Epithelial cell of proximal tubule (primary cell): ENCODE results near the gene ANK3. TPM values are rescaled to one million over a fixed set of nuclear protein-coding genes. Genes with fewer than 3 reads are reported as not detected.

Source experiments
- DNase-seq: peaks from one replicate; pipeline ENCODE4 v3.0.0-alpha.2; 2011; ENCODE audit warnings: low read depth
- H3K4me3 ChIP-seq: 2 replicates; pipeline ENCODE4 v1.5.1; 2011; ENCODE audit warnings: low read depth, mild to moderate bottlenecking, low read length
- total RNA-seq: library from RNA; depleted of rRNA; stranded (reverse); fragments of >200 nt; gene quantifications from 2 replicates; pipeline ENCODE4 v1.2.3, GENCODE V29; 2015
- TF ChIP-seq, protein P1 (sequence below): conservative IDR thresholded peaks from 2 replicates; pipeline ENCODE4 v1.5.1; 2012; ENCODE audit warnings: low read depth, mild to moderate bottlenecking, low read length

Gene ANK3
- total RNA-seq, 1 donor from 2014 or later: 6.6 TPM

DNA sequence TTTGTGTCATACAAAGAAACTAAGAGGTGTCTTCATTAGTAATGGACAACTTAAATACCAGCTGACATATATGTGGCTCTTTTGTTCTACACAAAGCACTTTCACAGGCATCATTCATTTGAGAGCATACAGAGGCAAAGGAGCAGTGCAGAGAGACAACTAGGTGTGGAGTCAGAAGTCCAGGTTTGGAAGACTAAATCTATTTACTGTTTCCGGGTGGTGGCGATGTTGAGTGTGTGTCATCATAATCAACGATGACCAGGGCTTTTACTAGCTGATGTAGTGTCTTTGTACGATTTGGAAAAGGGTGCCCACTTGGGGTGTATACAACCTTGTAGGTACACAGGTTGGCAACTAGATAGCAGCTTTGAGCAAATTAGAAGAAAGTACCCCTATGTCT lies 287.9 kb downstream of the ANK3 start:
- TF ChIP-seq, protein P1, sequence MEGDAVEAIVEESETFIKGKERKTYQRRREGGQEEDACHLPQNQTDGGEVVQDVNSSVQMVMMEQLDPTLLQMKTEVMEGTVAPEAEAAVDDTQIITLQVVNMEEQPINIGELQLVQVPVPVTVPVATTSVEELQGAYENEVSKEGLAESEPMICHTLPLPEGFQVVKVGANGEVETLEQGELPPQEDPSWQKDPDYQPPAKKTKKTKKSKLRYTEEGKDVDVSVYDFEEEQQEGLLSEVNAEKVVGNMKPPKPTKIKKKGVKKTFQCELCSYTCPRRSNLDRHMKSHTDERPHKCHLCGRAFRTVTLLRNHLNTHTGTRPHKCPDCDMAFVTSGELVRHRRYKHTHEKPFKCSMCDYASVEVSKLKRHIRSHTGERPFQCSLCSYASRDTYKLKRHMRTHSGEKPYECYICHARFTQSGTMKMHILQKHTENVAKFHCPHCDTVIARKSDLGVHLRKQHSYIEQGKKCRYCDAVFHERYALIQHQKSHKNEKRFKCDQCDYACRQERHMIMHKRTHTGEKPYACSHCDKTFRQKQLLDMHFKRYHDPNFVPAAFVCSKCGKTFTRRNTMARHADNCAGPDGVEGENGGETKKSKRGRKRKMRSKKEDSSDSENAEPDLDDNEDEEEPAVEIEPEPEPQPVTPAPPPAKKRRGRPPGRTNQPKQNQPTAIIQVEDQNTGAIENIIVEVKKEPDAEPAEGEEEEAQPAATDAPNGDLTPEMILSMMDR: no peak
- no peak overlapping the region for H3K4me3 ChIP-seq
- DNase-seq: no peak

DNA sequence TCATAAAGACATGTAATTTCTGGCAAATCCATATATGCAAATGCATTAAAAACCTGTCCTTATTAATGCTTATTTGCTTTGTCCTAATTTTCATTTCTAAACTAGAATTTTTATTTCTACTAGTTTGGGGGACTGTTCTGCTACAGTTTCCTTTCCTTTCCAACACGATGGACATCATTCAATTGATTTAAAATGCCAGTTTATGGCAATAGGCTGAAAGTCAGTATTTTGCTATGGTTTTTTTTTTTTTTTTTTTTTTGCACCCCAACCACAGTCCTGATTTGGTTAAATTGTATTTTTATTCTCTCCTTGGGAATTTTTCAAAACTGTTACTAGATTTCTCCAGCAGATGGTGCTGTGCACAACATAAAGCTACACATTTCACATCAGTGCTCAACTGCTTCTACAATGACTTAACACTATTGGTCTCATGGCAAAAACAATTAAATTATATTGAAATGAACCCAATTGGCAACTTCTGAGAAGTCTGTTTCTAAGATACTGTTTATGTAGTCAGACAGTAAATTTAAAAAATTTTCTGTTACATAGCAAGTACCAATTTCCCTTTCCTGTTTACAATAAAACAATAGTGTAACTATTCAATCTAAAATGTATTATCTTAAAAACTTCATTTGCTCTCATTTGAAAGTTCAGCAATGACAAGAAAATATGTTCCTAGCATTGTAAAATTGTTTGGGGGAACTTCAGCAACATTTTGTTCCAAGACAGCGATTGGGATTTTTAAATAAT lies 289.5 kb downstream of the ANK3 start:
- no peak for DNase-seq
- TF ChIP-seq, protein P1: peak; percentile 69
- no peak overlapping the region for H3K4me3 ChIP-seq

DNA sequence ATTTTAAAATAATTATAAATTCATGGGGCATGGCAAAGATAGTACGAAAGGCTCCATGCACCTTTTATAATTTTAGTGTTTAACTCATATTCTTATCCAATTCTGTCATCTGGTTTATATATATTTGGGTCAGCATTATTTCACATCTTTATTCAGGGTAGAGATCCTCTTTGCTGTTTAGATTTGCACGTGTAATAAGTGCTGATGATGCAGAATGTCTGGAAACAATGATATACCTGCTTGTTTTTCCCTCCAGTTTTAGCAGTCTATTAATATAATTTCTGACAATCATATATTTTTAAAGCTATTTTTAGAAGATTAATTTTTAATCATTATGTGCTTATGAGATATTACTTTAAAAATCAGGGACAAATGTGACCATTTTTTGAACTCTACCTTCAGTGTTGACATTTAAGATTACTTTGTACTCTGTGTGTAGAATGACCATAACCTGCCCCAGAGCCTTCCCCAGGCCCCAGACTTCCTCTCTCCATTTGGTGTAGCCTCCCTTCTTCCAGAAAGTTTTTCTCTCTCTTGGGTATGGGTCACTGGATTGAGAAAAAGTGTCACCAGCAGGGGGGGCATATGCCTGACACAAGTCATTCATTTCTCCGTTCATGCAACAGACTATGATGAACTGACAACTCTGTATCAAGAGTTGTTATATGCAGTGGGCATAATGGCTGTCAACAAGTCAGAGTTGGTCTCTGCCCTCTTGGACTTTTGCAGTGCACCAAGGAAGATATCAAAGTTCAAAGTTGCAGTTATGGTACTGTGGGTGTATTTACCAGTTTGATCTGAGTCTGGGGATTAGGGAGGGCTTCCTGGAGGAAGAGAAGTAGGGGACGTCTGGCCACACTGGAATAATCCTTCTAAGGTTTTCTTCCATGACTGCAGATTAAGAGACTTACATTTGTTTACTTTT lies 290.7 kb downstream of the ANK3 start:
- TF ChIP-seq, protein P1: peak; percentile 67
- DNase-seq: no peak
- no peak overlapping the region for H3K4me3 ChIP-seq

DNA sequence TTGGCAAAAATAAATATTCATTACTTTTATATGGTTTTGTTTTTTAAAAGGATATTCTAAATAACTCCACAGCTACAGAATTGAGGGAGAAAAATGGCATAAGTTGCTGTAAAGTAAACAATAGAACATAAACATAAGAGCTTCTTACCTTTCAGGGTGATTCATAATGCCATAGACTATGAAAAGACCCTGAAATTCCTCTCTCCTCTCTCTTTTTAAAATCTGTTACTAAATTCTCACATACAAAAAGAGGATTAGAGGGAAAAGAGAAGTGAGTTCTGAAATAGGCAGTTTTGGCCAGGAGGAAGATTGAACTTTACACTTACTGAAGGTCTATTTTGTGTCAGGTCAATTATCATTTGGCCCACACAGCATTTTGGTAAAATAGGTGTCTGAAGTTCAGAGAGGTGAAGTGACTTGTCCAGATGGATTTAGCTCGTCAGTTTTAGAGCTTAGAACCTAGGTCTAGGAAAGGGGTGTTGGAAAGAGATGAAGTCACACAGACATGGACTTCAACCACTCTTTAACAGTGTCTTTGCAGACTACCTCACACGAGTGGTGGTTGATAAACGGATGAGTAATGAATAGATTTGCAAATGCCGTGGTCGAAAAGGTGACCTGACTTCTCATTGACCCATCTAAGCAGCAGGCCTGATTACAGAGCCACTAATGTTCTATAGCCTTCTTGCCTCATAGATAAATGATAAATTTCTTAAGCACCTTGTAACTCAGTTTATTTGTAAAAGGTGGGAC lies 292.7 kb downstream of the ANK3 start:
- no peak for DNase-seq
- no peak overlapping the region for H3K4me3 ChIP-seq
- TF ChIP-seq, protein P1: no peak

DNA sequence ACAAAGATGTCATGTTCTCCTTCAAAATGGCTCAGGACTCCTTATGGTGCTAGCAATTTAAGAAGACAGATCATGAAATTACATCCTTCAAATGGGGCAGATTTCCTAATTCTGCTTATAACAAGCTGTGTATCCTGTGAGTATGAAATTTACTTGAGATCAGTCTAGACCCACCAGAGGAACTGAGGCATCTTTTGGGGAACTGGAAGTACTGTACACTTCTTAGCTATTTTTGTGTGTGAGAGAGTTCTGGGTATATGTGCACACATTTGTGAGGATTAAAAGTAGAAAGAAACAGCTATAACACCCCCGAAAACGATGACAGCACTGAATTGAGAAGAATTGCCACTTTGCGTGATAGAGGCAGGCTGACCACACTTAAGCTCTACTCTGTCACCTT lies 296.4 kb downstream of the ANK3 start:
- H3K4me3 ChIP-seq: no peak overlapping the region
- no peak for DNase-seq
- TF ChIP-seq, protein P1: no peak

DNA sequence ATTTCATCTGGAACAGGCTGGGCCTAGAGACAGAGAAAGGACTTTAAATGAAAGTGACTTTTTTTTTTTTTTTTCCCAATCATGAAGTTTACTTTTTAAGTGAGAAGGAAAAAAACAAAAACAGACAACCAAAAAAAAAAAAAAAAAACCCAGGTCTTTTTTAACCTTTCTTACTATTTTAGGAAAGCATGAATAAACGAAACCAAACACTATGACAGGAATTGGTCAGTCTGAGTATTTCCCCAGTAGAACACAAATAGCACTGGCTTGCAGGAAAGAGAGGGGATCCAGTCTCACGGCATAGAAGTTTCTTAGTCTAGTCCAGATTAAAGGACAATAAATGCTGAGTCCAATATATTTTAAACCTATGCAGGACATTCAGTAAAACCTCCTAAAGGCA lies 302.8 kb downstream of the ANK3 start:
- no peak for DNase-seq
- no peak overlapping the region for H3K4me3 ChIP-seq
- TF ChIP-seq, protein P1: no peak
